ENCODE data around the gene TMEFF2.

GRCh38 chr2:191907091-191907490 lies 287.6 kb downstream of the TMEFF2 start:
- TF ChIP-seq, protein P1, sequence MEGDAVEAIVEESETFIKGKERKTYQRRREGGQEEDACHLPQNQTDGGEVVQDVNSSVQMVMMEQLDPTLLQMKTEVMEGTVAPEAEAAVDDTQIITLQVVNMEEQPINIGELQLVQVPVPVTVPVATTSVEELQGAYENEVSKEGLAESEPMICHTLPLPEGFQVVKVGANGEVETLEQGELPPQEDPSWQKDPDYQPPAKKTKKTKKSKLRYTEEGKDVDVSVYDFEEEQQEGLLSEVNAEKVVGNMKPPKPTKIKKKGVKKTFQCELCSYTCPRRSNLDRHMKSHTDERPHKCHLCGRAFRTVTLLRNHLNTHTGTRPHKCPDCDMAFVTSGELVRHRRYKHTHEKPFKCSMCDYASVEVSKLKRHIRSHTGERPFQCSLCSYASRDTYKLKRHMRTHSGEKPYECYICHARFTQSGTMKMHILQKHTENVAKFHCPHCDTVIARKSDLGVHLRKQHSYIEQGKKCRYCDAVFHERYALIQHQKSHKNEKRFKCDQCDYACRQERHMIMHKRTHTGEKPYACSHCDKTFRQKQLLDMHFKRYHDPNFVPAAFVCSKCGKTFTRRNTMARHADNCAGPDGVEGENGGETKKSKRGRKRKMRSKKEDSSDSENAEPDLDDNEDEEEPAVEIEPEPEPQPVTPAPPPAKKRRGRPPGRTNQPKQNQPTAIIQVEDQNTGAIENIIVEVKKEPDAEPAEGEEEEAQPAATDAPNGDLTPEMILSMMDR (IDR thresholded peaks at IDR 0.05): no peak
- TF ChIP-seq POLR2A (IDR thresholded peaks at IDR 0.05): no peak
